Endothelial cell of umbilical vein (primary cell): ENCODE data around the gene TSPYL1. TPM values are rescaled to one million over a fixed set of nuclear protein-coding genes. Genes with fewer than 3 reads are reported as not detected.

ENCODE experiments used
- BruUV-seq: library from RNA; stranded (reverse); fragments of 400-500 nt; replicated peaks from 2 replicates; lab custom pipeline; 2021; lab: Mats Ljungman, UMichigan
- CTCF ChIA-PET: fragments of 300-600, 350-600 bp; sonication (Branson Sonifier 250); formaldehyde crosslinking; loops from one replicate; lab custom pipeline; 2021; ENCODE audit warnings: antibody characterized with exemption, inconsistent platforms; lab: Charles Lee
- POLR2A ChIA-PET: fragments of 300-600, 350-600 bp; sonication (Branson Sonifier 250); formaldehyde crosslinking; loops from one replicate; lab custom pipeline; 2021; ENCODE audit warnings: antibody characterized with exemption, inconsistent platforms; lab: Charles Lee
- DNase-seq: peaks from one replicate; pipeline ENCODE4 v3.0.0-alpha.2; 2011; ENCODE audit warnings: low read depth, low spot score
- FAIRE-seq: peaks from 2 replicates; lab custom pipeline; 2011; peaks lifted over from hg19 to GRCh38; lab: Jason Lieb, UNC
- H2AFZ ChIP-seq: 2 replicates; pipeline ENCODE4 v1.6.0; 2012; ENCODE audit warnings: low read depth, low read length, control low read depth, inconsistent platforms
- H3K27ac ChIP-seq: 2 replicates; pipeline ENCODE4 v1.5.1; 2011; ENCODE audit warnings: low read depth, mild to moderate bottlenecking, control low read depth, low read length, moderate library complexity; ENCODE audit not compliant: insufficient read depth
- H3K27me3 ChIP-seq, 2 experiments: 2 replicates each; pipeline versions ENCODE4 v1.6.0 to v1.6.1; 2011; ENCODE audit warnings: low read length in 2 of 2, mixed read lengths in 1 of 2; ENCODE audit not compliant: control insufficient read depth in 2 of 2, insufficient read depth in 2 of 2
- H3K36me3 ChIP-seq, 2 experiments: 2 replicates in 1 of 2; 3 replicates in 1 of 2; pipeline ENCODE4 v1.5.1; 2011; ENCODE audit warnings: low read length in 2 of 2, mild to moderate bottlenecking in 1 of 2, moderate library complexity in 1 of 2; ENCODE audit not compliant: control insufficient read depth in 2 of 2, insufficient read depth in 2 of 2; ENCODE audit errors: extremely low read depth in 1 of 2
- H3K4me1 ChIP-seq: 3 replicates; pipeline ENCODE4 v1.5.1; 2011; ENCODE audit warnings: mild to moderate bottlenecking, low read length; ENCODE audit not compliant: control insufficient read depth, insufficient read depth; ENCODE audit errors: extremely low read depth
- H3K4me2 ChIP-seq: 2 replicates; pipeline ENCODE4 v1.6.1; 2011; ENCODE audit warnings: low read length, control low read depth, mixed read lengths; ENCODE audit not compliant: insufficient read depth
- H3K4me3 ChIP-seq, 3 experiments: fragments of 200-600 bp in 1 of 3; sonication (generic), shearing (Covaris generic) in 1 of 3; replicated peaks in 1 of 3; 2 replicates each; pipeline ENCODE4 v1.5.1; 2011 to 2016; ENCODE audit warnings: control low read depth in 3 of 3, low read length in 3 of 3, mild to moderate bottlenecking in 2 of 3, inconsistent platforms in 1 of 3, low read depth in 1 of 3, moderate library complexity in 1 of 3; ENCODE audit not compliant: insufficient read depth in 1 of 3
- H3K79me2 ChIP-seq: 2 replicates; pipeline ENCODE4 v1.6.0; 2012; ENCODE audit warnings: low read length, inconsistent platforms; ENCODE audit not compliant: control insufficient read depth, insufficient read depth
- H3K9ac ChIP-seq: replicated peaks from 2 replicates; pipeline ENCODE3; 2011; ENCODE audit warnings: low read length, control low read depth; ENCODE audit not compliant: insufficient read depth; ENCODE audit errors: extremely low read depth
- H3K9me1 ChIP-seq: replicated peaks from 3 replicates; pipeline ENCODE4 v1.6.0; 2011; ENCODE audit warnings: mild to moderate bottlenecking, low read length; ENCODE audit not compliant: control insufficient read depth, insufficient read depth; ENCODE audit errors: extremely low read depth
- H3K9me3 ChIP-seq: replicated peaks from 2 replicates; pipeline ENCODE4 v1.5.1; 2012; ENCODE audit warnings: low read length, inconsistent platforms; ENCODE audit not compliant: control insufficient read depth, insufficient read depth
- H4K20me1 ChIP-seq: replicated peaks from 2 replicates; pipeline ENCODE3; 2011; ENCODE audit warnings: mild to moderate bottlenecking, low read length; ENCODE audit not compliant: control insufficient read depth, insufficient read depth; ENCODE audit errors: extremely low read depth
- CTCF ChIP-seq, 2 donors: IDR thresholded peaks; 1 replicate in 1 of 2; 2 replicates in 1 of 2; pipeline ENCODE4 v1.5.1; 2011; ENCODE audit warnings: low read length in 2 of 2, mild to moderate bottlenecking in 2 of 2, moderate library complexity in 2 of 2, control low read depth in 1 of 2, inconsistent platforms in 1 of 2, low read depth in 1 of 2; ENCODE audit not compliant: insufficient read depth in 1 of 2; ENCODE audit errors: extremely low read depth in 1 of 2
- EZH2 ChIP-seq: IDR thresholded peaks from 2 replicates; pipeline ENCODE4 v1.6.1; 2012; ENCODE audit warnings: borderline replicate concordance, low read depth, mild to moderate bottlenecking, moderate library complexity, low read length, inconsistent platforms; ENCODE audit not compliant: severe bottlenecking
- FOS ChIP-seq: IDR thresholded peaks from 2 replicates; pipeline ENCODE4 v1.6.1; 2011; ENCODE audit warnings: mild to moderate bottlenecking, low read length, moderate library complexity, borderline replicate concordance; ENCODE audit not compliant: insufficient read depth
- GATA2 ChIP-seq: IDR thresholded peaks from 2 replicates; pipeline ENCODE4 v1.7.0; 2011; ENCODE audit warnings: low read depth, mild to moderate bottlenecking, moderate library complexity, mixed read lengths, low read length; ENCODE audit not compliant: insufficient read length, insufficient read depth
- JUN ChIP-seq: IDR thresholded peaks from 2 replicates; pipeline ENCODE4 v1.6.1; 2011; ENCODE audit warnings: borderline replicate concordance, low read depth; ENCODE audit not compliant: insufficient read length, insufficient read depth
- MYC ChIP-seq: IDR thresholded peaks from one replicate; pipeline ENCODE4 v1.6.1; 2011; ENCODE audit warnings: mild to moderate bottlenecking, low read depth, low read length
- POLR2A ChIP-seq: IDR thresholded peaks from 2 replicates; pipeline ENCODE4 v1.6.1; 2012; ENCODE audit warnings: low read depth, mild to moderate bottlenecking, control low read depth, low read length
- dilution Hi-C: fragments of 300-500 bp; cut with MboI; formaldehyde crosslinking; loops from one replicate; pipeline ENCODE4 v1.15.0; 2019; ENCODE audit warnings: low sequenced_read_pairs; ENCODE audit not compliant: extremely low pct_ligation_motif_present
- intact Hi-C: fragments of 100-400 bp; cut with micrococcal nuclease; formaldehyde crosslinking; loops from one replicate; pipeline ENCODE4 v1.10.0; 2022
- polyA plus RNA-seq, 4 experiments: library from polyadenylated mRNA; depleted of rRNA in 3 of 4; stranded (reverse) in 3 of 4; unstranded in 1 of 4; fragments of >200 nt; gene quantifications; 2 replicates each; pipeline versions ENCODE4 v1.2.1 to v1.2.3, GENCODE V29; 2011 to 2012; ENCODE audit warnings: missing spikeins in 1 of 4
- total RNA-seq: library from RNA; stranded (reverse); gene quantifications from 2 replicates; pipeline ENCODE4 v1.2.3, GENCODE V29; 2021

The TSPYL1 gene
- total and polyA plus RNA-seq, 2 donors (not counting 3 experiments of a cell fraction or from before 2014, with no cell fraction given): 32.1 to 54.5 TPM

GRCh38 chr6:116283191-116283590 is 3.5 kb upstream of the TSPYL1 start:
- TF ChIP-seq CTCF (IDR thresholded peaks at IDR 0.05; ENCODE audit: extremely low read depth in 1 of 2, insufficient read depth in 1 of 2, low read depth in 1 of 2, low read length in 2 of 2): no peak
- no peak for TF ChIP-seq GATA2
- TF ChIP-seq MYC: no peak
- TF ChIP-seq FOS: no peak
- TF ChIP-seq JUN: no peak
- TF ChIP-seq EZH2: no peak
- TF ChIP-seq POLR2A: no peak
- no peak for FAIRE-seq

More at GRCh38 chr6:116283191-116283590, 3.5 kb upstream of the TSPYL1 start:
- H3K27ac ChIP-seq: no peak overlapping the region
- DNase-seq: no peak
- no peaks in the 10 kb centered on the region for H3K9me3 ChIP-seq
- no peak overlapping the region for H3K4me2 ChIP-seq
- no peak overlapping the region for H2AFZ ChIP-seq
- H3K4me3 ChIP-seq: no peak overlapping the region
- H3K79me2 ChIP-seq: peaks cover 11% of the 10 kb centered on the region
- ChIA-PET CTCF (interaction anchor here (1.0 to 1.5 kb wide), 5 partner anchors 10 to 280 kb away, joined by 3 to 4 read pairs (median 3); no protein-coding TSS in a partner anchor), POLR2A (no interaction called here)
- dilution Hi-C loops: no loop called here
- no TSS peak for BruUV-seq
- H4K20me1 ChIP-seq: no peaks in the 10 kb centered on the region
- H3K4me1 ChIP-seq: peaks cover 15% of the 10 kb centered on the region
- H3K9me1 ChIP-seq: no peaks in the 10 kb centered on the region
- H3K9ac ChIP-seq: no peak overlapping the region
- intact Hi-C loops: no loop called here
- H3K36me3 ChIP-seq: peaks cover 0 to 1% of the 10 kb centered on the region in 2 experiments
- no peaks in the 10 kb centered on the region for H3K27me3 ChIP-seq
